ENCODE data around the gene LENEP. TPM values are rescaled to one million over a fixed set of nuclear protein-coding genes. Genes with fewer than 3 reads are reported as not detected.

The LENEP gene
- total RNA-seq, 1 experiment from 2014 or later, result 2.8 TPM

DNA sequence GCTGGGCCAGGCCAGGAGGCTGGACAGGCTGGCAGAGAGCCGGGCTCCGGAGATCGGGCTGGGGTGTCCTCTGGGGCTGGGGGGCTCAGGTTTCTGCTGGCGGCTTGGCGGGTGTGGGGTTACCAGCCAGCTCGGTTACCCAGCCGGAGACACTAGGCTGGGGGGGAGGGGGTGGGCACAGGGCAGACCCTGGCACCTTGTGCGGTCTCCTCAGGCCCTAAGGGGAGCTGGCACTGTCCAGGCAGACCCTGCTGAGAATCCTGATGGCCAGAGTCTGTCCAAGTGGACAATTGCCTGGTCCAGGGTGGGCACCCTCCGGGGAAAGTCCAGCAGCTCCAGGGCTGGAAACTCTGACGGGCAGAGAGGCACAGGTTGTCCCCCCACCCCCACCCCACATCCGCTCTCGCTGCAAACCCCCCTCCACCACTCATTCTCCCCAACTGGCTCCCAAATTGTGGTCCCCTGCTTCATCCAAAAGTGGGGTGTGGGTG is 15.9 kb downstream of the LENEP start:
- peaks cover 50 to 69% of the 10 kb centered on the region in 2 experiments for H3K4me1 Mint-ChIP-seq
- peaks cover 2% of the 10 kb centered on the region for H3K23me2 ChIP-seq (ENCODE audit: insufficient read length, low read depth, low read length, poor library complexity, severe bottlenecking)
- TF ChIP-seq, protein P1, sequence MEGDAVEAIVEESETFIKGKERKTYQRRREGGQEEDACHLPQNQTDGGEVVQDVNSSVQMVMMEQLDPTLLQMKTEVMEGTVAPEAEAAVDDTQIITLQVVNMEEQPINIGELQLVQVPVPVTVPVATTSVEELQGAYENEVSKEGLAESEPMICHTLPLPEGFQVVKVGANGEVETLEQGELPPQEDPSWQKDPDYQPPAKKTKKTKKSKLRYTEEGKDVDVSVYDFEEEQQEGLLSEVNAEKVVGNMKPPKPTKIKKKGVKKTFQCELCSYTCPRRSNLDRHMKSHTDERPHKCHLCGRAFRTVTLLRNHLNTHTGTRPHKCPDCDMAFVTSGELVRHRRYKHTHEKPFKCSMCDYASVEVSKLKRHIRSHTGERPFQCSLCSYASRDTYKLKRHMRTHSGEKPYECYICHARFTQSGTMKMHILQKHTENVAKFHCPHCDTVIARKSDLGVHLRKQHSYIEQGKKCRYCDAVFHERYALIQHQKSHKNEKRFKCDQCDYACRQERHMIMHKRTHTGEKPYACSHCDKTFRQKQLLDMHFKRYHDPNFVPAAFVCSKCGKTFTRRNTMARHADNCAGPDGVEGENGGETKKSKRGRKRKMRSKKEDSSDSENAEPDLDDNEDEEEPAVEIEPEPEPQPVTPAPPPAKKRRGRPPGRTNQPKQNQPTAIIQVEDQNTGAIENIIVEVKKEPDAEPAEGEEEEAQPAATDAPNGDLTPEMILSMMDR (conservative IDR thresholded peaks at IDR 0.05), result no peak
- no peak overlapping the region for H2BK15ac ChIP-seq (ENCODE audit: low read depth, low read length)
- no peaks in the 10 kb centered on the region for H3K27me3 ChIP-seq (ENCODE audit: insufficient read depth, low read length)
- no peak overlapping the region for H3K27ac ChIP-seq (ENCODE audit: insufficient read length, low read depth, low read length)
- no peak overlapping the region for H4K8ac ChIP-seq (replicated peaks; ENCODE audit: insufficient read length, low read depth, low read length)
- WGBS (ENCODE audit: extremely low coverage, insufficient read length, low lambda C conversion rate), result no CpG with 5 or more reads among the region's 12 CpGs
- no peak overlapping the region for H3T11ph ChIP-seq (ENCODE audit: low read length)
- no peak overlapping the region for H2BK12ac ChIP-seq (ENCODE audit: insufficient read length, low read depth, low read length)
- no peak overlapping the region for H3K9ac ChIP-seq (ENCODE audit: extremely low read depth, insufficient read length, low read length)
- no peak overlapping the region for H3K14ac ChIP-seq (ENCODE audit: insufficient read depth, low read length)
- no peaks in the 10 kb centered on the region for H3K27me3 Mint-ChIP-seq (ENCODE audit: low read depth)
- no peaks in the 10 kb centered on the region for H3K79me1 ChIP-seq (ENCODE audit: insufficient read depth, low read depth, low read length, poor library complexity, severe bottlenecking)
- H4K91ac ChIP-seq (ENCODE audit: insufficient read length, low read depth, low read length), result no peak overlapping the region
- peak overlapping the region in 1 of 3 experiments; percentile 7; a peak in 2 of 7 replicates for H3K27ac Mint-ChIP-seq
- no peak overlapping the region for H3K18ac ChIP-seq (ENCODE audit: insufficient read length, low read depth, low read length)
- no peak overlapping the region for H2BK5ac ChIP-seq (ENCODE audit: insufficient read length, low read length)
- H2BK120ac ChIP-seq (ENCODE audit: low read depth, low read length, poor library complexity, severe bottlenecking), result no peak overlapping the region
- H3K4ac ChIP-seq (ENCODE audit: low read depth, low read length), result no peak overlapping the region
- no peak overlapping the region for H2AFZ ChIP-seq (ENCODE audit: low read length)
- peaks cover 8% of the 10 kb centered on the region; the same call in 1 of the 2 replicates for H3K4me1 ChIP-seq (ENCODE audit: insufficient read depth, low read length)
- H3K4me2 ChIP-seq (ENCODE audit: insufficient read depth, insufficient read length, low read length), result no peak overlapping the region
- H3K9me3 Mint-ChIP-seq, result no peaks in the 10 kb centered on the region; a peak in 2 of 5 replicates
- H3K56ac ChIP-seq (ENCODE audit: insufficient read length, low read depth, low read length), result no peak overlapping the region
- no peak overlapping the region for H3K23ac ChIP-seq (ENCODE audit: insufficient read length, low read depth, low read length)
- H2BK20ac ChIP-seq (ENCODE audit: low read depth, low read length, poor library complexity, severe bottlenecking), result no peak overlapping the region
- H2AK5ac ChIP-seq (ENCODE audit: insufficient read length, low read length), result no peak overlapping the region
- peak overlapping the region in 1 of 2 experiments; percentile 51; a peak in 2 of 5 replicates for H3K4me3 Mint-ChIP-seq
- DNase-seq, result no peak
- H4K5ac ChIP-seq (ENCODE audit: insufficient read length, low read depth, low read length), result no peak overlapping the region
- no peaks in the 10 kb centered on the region; the same call in 1 of the 2 replicates for H3K79me2 ChIP-seq (ENCODE audit: insufficient read depth, low read length)
- H3K9me3 ChIP-seq (ENCODE audit: control insufficient read depth, low read depth, low read length), result no peaks in the 10 kb centered on the region
- no peaks in the 10 kb centered on the region for H4K20me1 ChIP-seq (ENCODE audit: control insufficient read depth, insufficient read depth, insufficient read length)
- H3K36me3 Mint-ChIP-seq (ENCODE audit: insufficient read depth in 1 of 3, low read depth in 3 of 3), result peaks cover 4 to 12% (median 5%) of the 10 kb centered on the region in 3 experiments; a peak in 5 of 7 replicates
